SK-N-SH (cell line): ENCODE measurements around the gene NKIRAS1. TPM values are rescaled to one million over a fixed set of nuclear protein-coding genes. Genes with fewer than 3 reads are reported as not detected.
A peak's percentile ranks its signal among the peaks of the same experiment; 100 is the strongest.

ENCODE experiments used
- CTCF ChIA-PET: fragments of 300-600, 350-600 bp; formaldehyde crosslinking; extraction: SDS; loops from one replicate; lab custom pipeline; 2021; lab: Yijun Ruan, JAX
- POLR2A ChIA-PET: fragments of 350-600 bp; sonication (Branson Sonifier 250); formaldehyde crosslinking; extraction: SDS; loops from one replicate; lab custom pipeline; 2020; ENCODE audit warnings: antibody characterized with exemption, inconsistent platforms; lab: Yijun Ruan, JAX
- DNase-seq: peaks from one replicate; pipeline ENCODE4 v3.0.0; 2012
- H2AFZ ChIP-seq: fragments of 200-600 bp; sonication (generic); 2 replicates; pipeline ENCODE4 v1.8.1; 2016; ENCODE audit warnings: antibody characterized with exemption, mild to moderate bottlenecking, low read depth
- H3F3A ChIP-seq: fragments of 200-600 bp; sonication (generic); replicated peaks from 2 replicates; pipeline ENCODE3; 2016; ENCODE audit warnings: antibody characterized with exemption, mild to moderate bottlenecking; ENCODE audit not compliant: insufficient read depth
- H3K27ac ChIP-seq, 2 experiments: fragments of 200-500 bp in 1 of 2; fragments of 200-600 bp in 1 of 2; sonication (Bioruptor generic) in 1 of 2; sonication (generic), shearing (Covaris generic) in 1 of 2; 2 replicates each; pipeline versions ENCODE4 v1.5.1 to v1.6.1; 2014 to 2016; ENCODE audit warnings: low read depth in 2 of 2, inconsistent platforms in 1 of 2, low read length in 1 of 2, mild to moderate bottlenecking in 1 of 2, mixed read lengths in 1 of 2
- H3K27me3 ChIP-seq: fragments of 200-600 bp; sonication (generic), shearing (Covaris generic); 2 replicates; pipeline ENCODE4 v1.6.1; 2016; ENCODE audit warnings: mixed run types; ENCODE audit not compliant: insufficient read depth
- H3K36me3 ChIP-seq, 2 experiments: fragments of 200-500 bp in 1 of 2; fragments of 200-600 bp in 1 of 2; sonication (Bioruptor generic) in 1 of 2; sonication (generic) in 1 of 2; replicated peaks in 1 of 2; 2 replicates each; pipeline versions ENCODE3 to v1.5.1; 2014 to 2016; ENCODE audit warnings: low read length in 1 of 2, mild to moderate bottlenecking in 1 of 2; ENCODE audit not compliant: insufficient read depth in 2 of 2, control insufficient read depth in 1 of 2
- H3K4me1 ChIP-seq, 2 experiments: fragments of 200-500 bp in 1 of 2; fragments of 200-600 bp in 1 of 2; sonication (Bioruptor generic) in 1 of 2; sonication (generic), shearing (Covaris generic) in 1 of 2; 2 replicates each; pipeline versions ENCODE4 v1.5.1 to v1.6.1; 2014 to 2016; ENCODE audit warnings: low read depth in 1 of 2, low read length in 1 of 2, mixed run types in 1 of 2; ENCODE audit not compliant: insufficient read depth in 2 of 2, control insufficient read depth in 1 of 2
- H3K4me2 ChIP-seq: fragments of 200-600 bp; sonication (generic), shearing (Covaris generic); 2 replicates; pipeline ENCODE4 v1.6.1; 2017; ENCODE audit warnings: mixed run types
- H3K4me3 ChIP-seq, 2 experiments: fragments of 200-500 bp in 1 of 2; fragments of 200-600 bp in 1 of 2; sonication (Bioruptor generic) in 1 of 2; sonication (generic), shearing (Covaris generic) in 1 of 2; 2 replicates each; pipeline versions ENCODE4 v1.5.1 to v1.8.1; 2014 to 2016; ENCODE audit warnings: low read depth in 2 of 2, inconsistent platforms in 1 of 2, low read length in 1 of 2, mild to moderate bottlenecking in 1 of 2, mixed read lengths in 1 of 2, moderate library complexity in 1 of 2
- H3K79me2 ChIP-seq: fragments of 200-600 bp; sonication (generic); 2 replicates; pipeline ENCODE4 v1.8.1; 2017; ENCODE audit warnings: mild to moderate bottlenecking; ENCODE audit not compliant: insufficient read depth
- H3K9ac ChIP-seq: fragments of 200-600 bp; sonication (generic); 2 replicates; pipeline ENCODE4 v1.6.1; 2017; ENCODE audit warnings: mixed run types
- H3K9me2 ChIP-seq: fragments of 200-600 bp; sonication (generic); 2 replicates; pipeline ENCODE4 v1.6.1; 2017; ENCODE audit warnings: mixed run types
- H3K9me3 ChIP-seq: fragments of 200-600 bp; sonication (generic); 2 replicates; pipeline ENCODE4 v1.6.1; 2017; ENCODE audit warnings: mixed run types, mild to moderate bottlenecking, moderate library complexity
- H4K20me1 ChIP-seq: fragments of 200-600 bp; sonication (generic); 2 replicates; pipeline ENCODE4 v1.6.1; 2017; ENCODE audit warnings: mild to moderate bottlenecking, mixed run types; ENCODE audit not compliant: insufficient read depth
- CHD2 ChIP-seq: fragments of 150-350 bp; IDR thresholded peaks from 2 replicates; pipeline ENCODE4 v1.6.1; 2018; ENCODE audit warnings: low read length; ENCODE audit not compliant: partially characterized antibody
- EZH2phosphoT487 ChIP-seq: fragments of 200-600 bp; sonication (generic); IDR thresholded peaks from 2 replicates; pipeline ENCODE4 v1.6.1; 2017; ENCODE audit warnings: low read depth, mixed run types, mild to moderate bottlenecking, antibody characterized with exemption, moderate library complexity, borderline replicate concordance
- FOXJ3 ChIP-seq: sonication (generic); formaldehyde crosslinking; IDR thresholded peaks from 2 replicates; pipeline ENCODE4 v1.5.1; 2020; ENCODE audit warnings: mild to moderate bottlenecking, missing genetic modification reagents
- GATA2 ChIP-seq: sonication (generic); formaldehyde crosslinking; IDR thresholded peaks from 2 replicates; pipeline ENCODE4 v1.5.0; 2020; ENCODE audit warnings: mild to moderate bottlenecking, missing genetic modification reagents
- JUND ChIP-seq: IDR thresholded peaks from 2 replicates; pipeline ENCODE4 v1.4.0; 2012
- MAX ChIP-seq: IDR thresholded peaks from 2 replicates; pipeline ENCODE4 v1.4.0; 2012; ENCODE audit warnings: low read depth
- MEF2A ChIP-seq: IDR thresholded peaks from 2 replicates; pipeline ENCODE4 v1.4.0; 2012; ENCODE audit warnings: low read depth, borderline replicate concordance
- NFIC ChIP-seq: IDR thresholded peaks from 2 replicates; pipeline ENCODE4 v1.4.0; 2012; ENCODE audit warnings: borderline replicate concordance
- RAD21 ChIP-seq: IDR thresholded peaks from 2 replicates; pipeline ENCODE4 v1.6.1; 2012; ENCODE audit warnings: mild to moderate bottlenecking, low read length
- RFX5 ChIP-seq: IDR thresholded peaks from 2 replicates; pipeline ENCODE4 v1.6.1; 2012; ENCODE audit warnings: mild to moderate bottlenecking, improper control_type of control experiment, low read length
- RXRA ChIP-seq: IDR thresholded peaks from 2 replicates; pipeline ENCODE4 v1.4.0; 2012; ENCODE audit warnings: low read depth, mild to moderate bottlenecking, borderline replicate concordance
- SIN3A ChIP-seq: IDR thresholded peaks from 2 replicates; pipeline ENCODE4 v1.6.1; 2012; ENCODE audit warnings: low read depth, mild to moderate bottlenecking, low read length, moderate library complexity, borderline replicate concordance
- SMC3 ChIP-seq: IDR thresholded peaks from 2 replicates; pipeline ENCODE4 v1.6.1; 2012; ENCODE audit warnings: low read depth, low read length, improper control_type of control experiment
- TCF12 ChIP-seq: IDR thresholded peaks from 2 replicates; pipeline ENCODE4 v1.4.0; 2012
- TEAD4 ChIP-seq: IDR thresholded peaks from 2 replicates; pipeline ENCODE4 v1.4.0; 2012; ENCODE audit warnings: mild to moderate bottlenecking, borderline replicate concordance; ENCODE audit not compliant: insufficient read depth
- USF2 ChIP-seq: fragments of 150-350 bp; IDR thresholded peaks from 2 replicates; pipeline ENCODE4 v1.6.1; 2017; ENCODE audit warnings: antibody characterized with exemption, low read length, low read depth, borderline replicate concordance
- YY1 ChIP-seq: IDR thresholded peaks from 2 replicates; pipeline ENCODE4 v1.4.0; 2012; ENCODE audit warnings: low read depth, mild to moderate bottlenecking
- WGBS: methylation state at CpG from one replicate; pipeline ENCODE4 v1.1.6; 2017; ENCODE audit warnings: low lambda C conversion rate; 5-methylcytosine and 5-hydroxymethylcytosine counted together
- polyA plus RNA-seq, 3 experiments: library from polyadenylated mRNA; depleted of rRNA; stranded (reverse); fragments of >200 nt; gene quantifications; 2 replicates each; pipeline ENCODE4 v1.2.3, GENCODE V29; 2012
- TF ChIP-seq, protein P1 (sequence below): fragments of 200-600 bp; sonication (generic); IDR thresholded peaks from 2 replicates; pipeline ENCODE4 v1.6.1; 2017; ENCODE audit warnings: antibody characterized with exemption, mild to moderate bottlenecking, moderate library complexity
- TF ChIP-seq, protein P2 (sequence below): fragments of 150-350 bp; IDR thresholded peaks from 2 replicates; pipeline ENCODE4 v1.6.1; 2016; ENCODE audit warnings: mild to moderate bottlenecking, low read depth, low read length
- TF ChIP-seq, protein P3 (sequence below): IDR thresholded peaks from 2 replicates; pipeline ENCODE4 v1.6.1; 2012; ENCODE audit warnings: mild to moderate bottlenecking, low read depth, low read length, moderate library complexity

NKIRAS1 gene
- polyA plus RNA-seq, 1 of the 3 experiments (the other 2 are of a cell fraction): 8.1 TPM

- Histone ChIP-seq H3K4me1 (peaks cover 12 to 17% of the 10 kb centered on the region in 2 experiments; a peak in 3 of 4 replicates), H3K9me3 (no peaks in the 10 kb centered on the region), H3K79me2 (peaks cover 33% of the 10 kb centered on the region), H3K36me3 (peaks cover 0 to 11% of the 10 kb centered on the region in 2 experiments), H3K4me2 (peak overlapping the region; percentile 76), H3K4me3 (peak overlapping the region; percentile 61 to 84; a peak in 3 of 4 replicates), H3K27me3 (no peaks in the 10 kb centered on the region), H3K27ac (peak overlapping the region in 1 of 2 experiments; percentile 45; a peak in 2 of 4 replicates), H2AFZ (no peak overlapping the region), H3F3A (peaks cover 14% of the 10 kb centered on the region), H3K9me2 (no peaks in the 10 kb centered on the region), H4K20me1 (peaks cover 31% of the 10 kb centered on the region), H3K9ac (peak overlapping the region; percentile 80; the same call in 1 of the 2 replicates)
- CTCF ChIA-PET: interaction anchor here (1.0 to 1.2 kb wide), 2 partner anchors 10 to 25 kb away, joined by 3 to 5 read pairs; no protein-coding TSS in a partner anchor
- no peak for TF ChIP-seq NFIC
- TF ChIP-seq, protein P1, sequence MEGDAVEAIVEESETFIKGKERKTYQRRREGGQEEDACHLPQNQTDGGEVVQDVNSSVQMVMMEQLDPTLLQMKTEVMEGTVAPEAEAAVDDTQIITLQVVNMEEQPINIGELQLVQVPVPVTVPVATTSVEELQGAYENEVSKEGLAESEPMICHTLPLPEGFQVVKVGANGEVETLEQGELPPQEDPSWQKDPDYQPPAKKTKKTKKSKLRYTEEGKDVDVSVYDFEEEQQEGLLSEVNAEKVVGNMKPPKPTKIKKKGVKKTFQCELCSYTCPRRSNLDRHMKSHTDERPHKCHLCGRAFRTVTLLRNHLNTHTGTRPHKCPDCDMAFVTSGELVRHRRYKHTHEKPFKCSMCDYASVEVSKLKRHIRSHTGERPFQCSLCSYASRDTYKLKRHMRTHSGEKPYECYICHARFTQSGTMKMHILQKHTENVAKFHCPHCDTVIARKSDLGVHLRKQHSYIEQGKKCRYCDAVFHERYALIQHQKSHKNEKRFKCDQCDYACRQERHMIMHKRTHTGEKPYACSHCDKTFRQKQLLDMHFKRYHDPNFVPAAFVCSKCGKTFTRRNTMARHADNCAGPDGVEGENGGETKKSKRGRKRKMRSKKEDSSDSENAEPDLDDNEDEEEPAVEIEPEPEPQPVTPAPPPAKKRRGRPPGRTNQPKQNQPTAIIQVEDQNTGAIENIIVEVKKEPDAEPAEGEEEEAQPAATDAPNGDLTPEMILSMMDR: no peak
- no peak for TF ChIP-seq YY1
- TF ChIP-seq JUND: no peak
- no peak for TF ChIP-seq RAD21
- no peak for TF ChIP-seq TEAD4
- no peak for TF ChIP-seq SIN3A
- TF ChIP-seq CHD2: no peak
- TF ChIP-seq FOXJ3 (CRISPR knock-in tag): no peak
- TF ChIP-seq MAX: no peak
- TF ChIP-seq, protein P2, sequence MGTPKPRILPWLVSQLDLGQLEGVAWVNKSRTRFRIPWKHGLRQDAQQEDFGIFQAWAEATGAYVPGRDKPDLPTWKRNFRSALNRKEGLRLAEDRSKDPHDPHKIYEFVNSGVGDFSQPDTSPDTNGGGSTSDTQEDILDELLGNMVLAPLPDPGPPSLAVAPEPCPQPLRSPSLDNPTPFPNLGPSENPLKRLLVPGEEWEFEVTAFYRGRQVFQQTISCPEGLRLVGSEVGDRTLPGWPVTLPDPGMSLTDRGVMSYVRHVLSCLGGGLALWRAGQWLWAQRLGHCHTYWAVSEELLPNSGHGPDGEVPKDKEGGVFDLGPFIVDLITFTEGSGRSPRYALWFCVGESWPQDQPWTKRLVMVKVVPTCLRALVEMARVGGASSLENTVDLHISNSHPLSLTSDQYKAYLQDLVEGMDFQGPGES: no peak
- TF ChIP-seq GATA2 (CRISPR knock-in tag): no peak
- no peak for TF ChIP-seq EZH2phosphoT487
- no peak for TF ChIP-seq SMC3
- no peak for TF ChIP-seq USF2
- TF ChIP-seq, protein P3, sequence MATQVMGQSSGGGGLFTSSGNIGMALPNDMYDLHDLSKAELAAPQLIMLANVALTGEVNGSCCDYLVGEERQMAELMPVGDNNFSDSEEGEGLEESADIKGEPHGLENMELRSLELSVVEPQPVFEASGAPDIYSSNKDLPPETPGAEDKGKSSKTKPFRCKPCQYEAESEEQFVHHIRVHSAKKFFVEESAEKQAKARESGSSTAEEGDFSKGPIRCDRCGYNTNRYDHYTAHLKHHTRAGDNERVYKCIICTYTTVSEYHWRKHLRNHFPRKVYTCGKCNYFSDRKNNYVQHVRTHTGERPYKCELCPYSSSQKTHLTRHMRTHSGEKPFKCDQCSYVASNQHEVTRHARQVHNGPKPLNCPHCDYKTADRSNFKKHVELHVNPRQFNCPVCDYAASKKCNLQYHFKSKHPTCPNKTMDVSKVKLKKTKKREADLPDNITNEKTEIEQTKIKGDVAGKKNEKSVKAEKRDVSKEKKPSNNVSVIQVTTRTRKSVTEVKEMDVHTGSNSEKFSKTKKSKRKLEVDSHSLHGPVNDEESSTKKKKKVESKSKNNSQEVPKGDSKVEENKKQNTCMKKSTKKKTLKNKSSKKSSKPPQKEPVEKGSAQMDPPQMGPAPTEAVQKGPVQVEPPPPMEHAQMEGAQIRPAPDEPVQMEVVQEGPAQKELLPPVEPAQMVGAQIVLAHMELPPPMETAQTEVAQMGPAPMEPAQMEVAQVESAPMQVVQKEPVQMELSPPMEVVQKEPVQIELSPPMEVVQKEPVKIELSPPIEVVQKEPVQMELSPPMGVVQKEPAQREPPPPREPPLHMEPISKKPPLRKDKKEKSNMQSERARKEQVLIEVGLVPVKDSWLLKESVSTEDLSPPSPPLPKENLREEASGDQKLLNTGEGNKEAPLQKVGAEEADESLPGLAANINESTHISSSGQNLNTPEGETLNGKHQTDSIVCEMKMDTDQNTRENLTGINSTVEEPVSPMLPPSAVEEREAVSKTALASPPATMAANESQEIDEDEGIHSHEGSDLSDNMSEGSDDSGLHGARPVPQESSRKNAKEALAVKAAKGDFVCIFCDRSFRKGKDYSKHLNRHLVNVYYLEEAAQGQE: no peak
- no peak for TF ChIP-seq RFX5
- no peak for TF ChIP-seq TCF12
- TF ChIP-seq MEF2A: no peak
- no peak for TF ChIP-seq RXRA
- 67% methylated on average over 13 of the region's 13 CpGs for WGBS
- DNase-seq: no peak
- POLR2A ChIA-PET: interaction anchor here (0.5 to 2.5 kb wide), 2 partner anchors 26 to 116 kb away, joined by 3 to 18 read pairs; partner anchors contain the start of genes NKIRAS1 and RPL15
Measured at GRCh38 chr3:23944007-23944783, 27.4 kb upstream of the NKIRAS1 start.
